ENCODE data around the gene ABCA1. TPM values are rescaled to one million over a fixed set of nuclear protein-coding genes. Genes with fewer than 3 reads are reported as not detected.

Gene ABCA1
- total and polyA plus RNA-seq, 2 donors (not counting 1 experiment from before 2014, with no cell fraction given) = 11.5 to 60.4 TPM

GRCh38 chr9:104783588-104783987, 144.4 kb downstream of the ABCA1 start:
- Histone ChIP-seq H4K20me1 (ENCODE audit: control insufficient read depth, extremely low read depth, insufficient read depth, low read length) (no peaks in the 10 kb centered on the region), H2AFZ (ENCODE audit: low read length) (no peak overlapping the region), H3K36me3 (ENCODE audit: control insufficient read depth, insufficient read depth, low read length) (peaks cover 5% of the 10 kb centered on the region), H3K4me2 (ENCODE audit: extremely low read depth, insufficient read depth, low read length) (no peak overlapping the region), H3K27ac (ENCODE audit: insufficient read depth, low read length) (no peak overlapping the region), H3K27me3 (ENCODE audit: control insufficient read depth, insufficient read depth, low read length) (no peaks in the 10 kb centered on the region), H3K4me3 (replicated peaks in 1 of 4; ENCODE audit: control extremely low read depth in 1 of 4, insufficient read depth in 1 of 4, low read depth in 3 of 4, low read length in 4 of 4) (no peak overlapping the region), H3K9me3 (ENCODE audit: control insufficient read depth, insufficient read depth, low read depth, low read length) (no peaks in the 10 kb centered on the region), H3K79me2 (ENCODE audit: control insufficient read depth, insufficient read depth, low read length) (no peaks in the 10 kb centered on the region), H3K4me1 (ENCODE audit: control insufficient read depth, extremely low read depth, insufficient read depth, low read length) (peaks cover 3% of the 10 kb centered on the region), H3K9ac (ENCODE audit: insufficient read depth, low read length) (no peak overlapping the region)
- DNase-seq (ENCODE audit: low read depth in 2 of 2) = no peak
- no peak for TF ChIP-seq CTCF (conservative IDR thresholded peaks at IDR 0.05 in 1 of 2, IDR thresholded peaks at IDR 0.05 in 1 of 2; ENCODE audit: low read depth in 1 of 2, low read length in 2 of 2)
- TF ChIP-seq EZH2 (IDR thresholded peaks at IDR 0.05; ENCODE audit: low read length, missing control alignments) = no peak

GRCh38 chr9:104780796-104781395, 147.1 kb downstream of the ABCA1 start:
- no peak overlapping the region for H3K27ac ChIP-seq (ENCODE audit: insufficient read depth, low read length)
- H4K20me1 ChIP-seq (ENCODE audit: control insufficient read depth, extremely low read depth, insufficient read depth, low read length) = no peaks in the 10 kb centered on the region
- DNase-seq (ENCODE audit: low read depth in 2 of 2) = peak; percentile 12 to 66
- H3K4me1 ChIP-seq (ENCODE audit: control insufficient read depth, extremely low read depth, insufficient read depth, low read length) = peaks cover 5% of the 10 kb centered on the region
- H3K9me3 ChIP-seq (ENCODE audit: control insufficient read depth, insufficient read depth, low read depth, low read length) = no peaks in the 10 kb centered on the region
- H2AFZ ChIP-seq (ENCODE audit: low read length) = no peak overlapping the region
- TF ChIP-seq CTCF (conservative IDR thresholded peaks at IDR 0.05 in 1 of 2, IDR thresholded peaks at IDR 0.05 in 1 of 2; ENCODE audit: low read depth in 1 of 2, low read length in 2 of 2) (peak; percentile 23 to 58), EZH2 (IDR thresholded peaks at IDR 0.05; ENCODE audit: low read length, missing control alignments) (no peak)
- no peaks in the 10 kb centered on the region for H3K27me3 ChIP-seq (ENCODE audit: control insufficient read depth, insufficient read depth, low read length)
- H3K36me3 ChIP-seq (ENCODE audit: control insufficient read depth, insufficient read depth, low read length) = peaks cover 2% of the 10 kb centered on the region
- no peak overlapping the region for H3K4me3 ChIP-seq (replicated peaks in 1 of 4; ENCODE audit: control extremely low read depth in 1 of 4, insufficient read depth in 1 of 4, low read depth in 3 of 4, low read length in 4 of 4)
- H3K4me2 ChIP-seq (ENCODE audit: extremely low read depth, insufficient read depth, low read length) = no peak overlapping the region
- no peaks in the 10 kb centered on the region for H3K79me2 ChIP-seq (ENCODE audit: control insufficient read depth, insufficient read depth, low read length)
- H3K9ac ChIP-seq (ENCODE audit: insufficient read depth, low read length) = no peak overlapping the region

- Histone ChIP-seq H3K4me3 (replicated peaks in 1 of 4; ENCODE audit: control extremely low read depth in 1 of 4, insufficient read depth in 1 of 4, low read depth in 3 of 4, low read length in 4 of 4) (no peak overlapping the region), H3K36me3 (ENCODE audit: control insufficient read depth, insufficient read depth, low read length) (peaks cover 2% of the 10 kb centered on the region), H3K79me2 (ENCODE audit: control insufficient read depth, insufficient read depth, low read length) (no peaks in the 10 kb centered on the region), H4K20me1 (ENCODE audit: control insufficient read depth, extremely low read depth, insufficient read depth, low read length) (no peaks in the 10 kb centered on the region), H3K27me3 (ENCODE audit: control insufficient read depth, insufficient read depth, low read length) (no peaks in the 10 kb centered on the region), H2AFZ (ENCODE audit: low read length) (no peak overlapping the region), H3K4me1 (ENCODE audit: control insufficient read depth, extremely low read depth, insufficient read depth, low read length) (peaks cover 5% of the 10 kb centered on the region), H3K27ac (ENCODE audit: insufficient read depth, low read length) (no peak overlapping the region), H3K9ac (ENCODE audit: insufficient read depth, low read length) (no peak overlapping the region), H3K9me3 (ENCODE audit: control insufficient read depth, insufficient read depth, low read depth, low read length) (no peaks in the 10 kb centered on the region), H3K4me2 (ENCODE audit: extremely low read depth, insufficient read depth, low read length) (no peak overlapping the region)
- TF ChIP-seq EZH2 (IDR thresholded peaks at IDR 0.05; ENCODE audit: low read length, missing control alignments) = no peak
- TF ChIP-seq CTCF (conservative IDR thresholded peaks at IDR 0.05 in 1 of 2, IDR thresholded peaks at IDR 0.05 in 1 of 2; ENCODE audit: low read depth in 1 of 2, low read length in 2 of 2) = no peak
- no peak for DNase-seq (ENCODE audit: low read depth in 2 of 2)
Observed at GRCh38 chr9:104779946-104780535, 147.9 kb downstream of the ABCA1 start.

Data from fibroblast of lung (primary cell).